BLaER1 treated with 17β-estradiol and CSF1 and Interleukin-3, amounts not matched to agents 10 nM and 100 nM (cell line): ENCODE results near the gene BTBD9.
A peak's percentile ranks its signal among the peaks of the same experiment; 100 is the strongest.

Experiments
- H3K27ac ChIP-seq, 11 experiments: shearing (Covaris generic); formaldehyde crosslinking; 2 replicates each; pipeline ENCODE4 v1.8.1; 2022
- H3K27me3 ChIP-seq, 11 experiments: shearing (Covaris generic); formaldehyde crosslinking; 2 replicates each; pipeline ENCODE4 v1.8.1; 2022
- H3K36me3 ChIP-seq, 11 experiments: shearing (Covaris generic); formaldehyde crosslinking; 2 replicates each; pipeline ENCODE4 v1.8.1; 2022
- H3K4me1 ChIP-seq, 10 experiments: shearing (Covaris generic); formaldehyde crosslinking; 2 replicates each; pipeline ENCODE4 v1.8.1; 2022
- H3K4me2 ChIP-seq, 11 experiments: shearing (Covaris generic); formaldehyde crosslinking; 2 replicates each; pipeline ENCODE4 v1.8.1; 2022
- H3K4me3 ChIP-seq, 10 experiments: shearing (Covaris generic); formaldehyde crosslinking; 2 replicates each; pipeline ENCODE4 v1.8.1; 2022
- H3K9ac ChIP-seq, 11 experiments: shearing (Covaris generic); formaldehyde crosslinking; 2 replicates each; pipeline ENCODE4 v1.8.1; 2022
- H3K9me3 ChIP-seq, 11 experiments: shearing (Covaris generic); formaldehyde crosslinking; replicated peaks in 1 of 11; 2 replicates each; pipeline ENCODE4 v1.8.1; 2022
- H4K20me1 ChIP-seq, 11 experiments: shearing (Covaris generic); formaldehyde crosslinking; 2 replicates each; pipeline ENCODE4 v1.8.1; 2022
- Cebpa-rat ChIP-seq, 11 experiments: shearing (Covaris generic); IDR thresholded peaks; 2 replicates each; pipeline ENCODE4 v1.8.1; 2022

Gene BTBD9

DNA sequence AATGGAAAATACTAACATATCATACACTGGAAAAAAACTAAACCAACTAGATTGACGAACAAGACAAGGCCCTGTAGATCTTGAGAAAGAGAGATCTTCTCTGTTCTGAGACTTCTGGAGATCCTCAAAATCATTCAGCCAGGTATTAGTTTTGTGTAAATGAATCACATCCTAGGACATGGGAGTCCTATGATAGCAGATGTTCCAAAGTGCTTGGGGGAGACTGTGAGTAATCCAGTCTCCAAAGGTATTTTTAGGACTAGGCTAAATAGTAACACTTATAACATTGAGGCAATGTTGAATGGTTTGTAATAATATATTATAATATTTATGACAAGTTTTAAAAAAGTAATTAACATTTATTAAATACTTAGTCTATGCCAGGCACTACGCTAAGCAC, 275.0 kb downstream of the BTBD9 start:
- Histone ChIP-seq H3K9me3 (no peaks in the 10 kb centered on the region), H3K4me1 (no peaks in the 10 kb centered on the region), H3K27me3 (no peaks in the 10 kb centered on the region), H3K4me2 (no peak overlapping the region), H3K27ac (no peak overlapping the region), H3K4me3 (no peak overlapping the region), H3K36me3 (no peaks in the 10 kb centered on the region), H3K9ac (no peak overlapping the region), H4K20me1 (no peaks in the 10 kb centered on the region)
- TF ChIP-seq Cebpa-rat (IDR thresholded peaks at IDR 0.05), result no peak

DNA sequence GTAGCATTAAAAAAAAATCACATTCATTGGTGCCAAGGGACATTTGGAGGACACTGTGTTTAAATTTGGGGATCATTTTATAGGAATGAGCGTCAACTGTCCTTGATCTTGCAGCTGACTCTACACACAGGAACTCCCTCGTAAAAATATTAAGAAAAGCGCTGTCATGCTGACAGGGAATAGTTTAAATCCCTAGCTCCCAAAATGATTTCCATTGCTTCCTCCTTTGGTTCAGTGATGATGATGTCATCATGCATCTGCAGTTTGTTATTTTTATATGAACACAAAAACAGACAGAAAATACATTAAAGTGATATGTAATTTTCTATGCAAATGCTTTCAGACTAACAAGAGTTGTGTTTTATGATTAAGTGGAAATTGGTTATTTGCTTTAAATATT, 275.6 kb downstream of the BTBD9 start:
- H3K27me3 ChIP-seq, result no peaks in the 10 kb centered on the region
- no peak for TF ChIP-seq Cebpa-rat (IDR thresholded peaks at IDR 0.05)
- no peaks in the 10 kb centered on the region for H3K9me3 ChIP-seq
- no peak overlapping the region for H3K9ac ChIP-seq
- H3K4me2 ChIP-seq, result no peak overlapping the region
- no peaks in the 10 kb centered on the region for H4K20me1 ChIP-seq
- no peak overlapping the region for H3K27ac ChIP-seq
- H3K4me1 ChIP-seq, result no peaks in the 10 kb centered on the region
- H3K4me3 ChIP-seq, result no peak overlapping the region
- H3K36me3 ChIP-seq, result no peaks in the 10 kb centered on the region

DNA sequence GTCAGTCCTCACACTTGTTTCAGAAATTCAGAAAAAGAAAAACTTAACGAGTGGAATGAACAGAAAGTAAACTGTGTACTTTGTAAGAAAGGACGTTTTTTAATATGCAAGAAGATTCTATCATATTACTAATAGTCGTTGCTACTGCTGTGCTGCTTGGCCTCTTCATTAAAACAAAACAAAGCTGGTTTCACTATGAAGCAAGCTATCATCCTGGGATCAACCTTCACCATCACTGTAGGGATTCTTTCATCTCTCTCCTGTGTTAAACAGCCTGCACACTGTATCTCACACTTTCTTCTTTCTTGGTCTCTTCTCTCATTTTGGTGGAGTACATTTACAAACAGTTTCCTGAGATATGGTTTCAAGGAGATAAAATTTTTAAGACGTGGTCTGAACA, 284.2 kb downstream of the BTBD9 start:
- H3K27ac ChIP-seq, result no peak overlapping the region
- H3K4me3 ChIP-seq, result no peak overlapping the region
- H4K20me1 ChIP-seq, result peaks cover 0 to 4% (median 0%) of the 10 kb centered on the region in 11 experiments; a peak in 2 of 22 replicates
- H3K9ac ChIP-seq, result no peak overlapping the region
- no peaks in the 10 kb centered on the region for H3K27me3 ChIP-seq
- H3K4me2 ChIP-seq, result 0 out of 22 replicates have a peak overlapping the region, but pooled peaks of 1 of the 11 experiments have one; percentile 76
- no peak for TF ChIP-seq Cebpa-rat (IDR thresholded peaks at IDR 0.05)
- peaks cover 0 to 26% (median 15%) of the 10 kb centered on the region in 10 experiments; a peak in 12 of 20 replicates for H3K4me1 ChIP-seq
- no peaks in the 10 kb centered on the region for H3K9me3 ChIP-seq
- no peaks in the 10 kb centered on the region for H3K36me3 ChIP-seq

DNA sequence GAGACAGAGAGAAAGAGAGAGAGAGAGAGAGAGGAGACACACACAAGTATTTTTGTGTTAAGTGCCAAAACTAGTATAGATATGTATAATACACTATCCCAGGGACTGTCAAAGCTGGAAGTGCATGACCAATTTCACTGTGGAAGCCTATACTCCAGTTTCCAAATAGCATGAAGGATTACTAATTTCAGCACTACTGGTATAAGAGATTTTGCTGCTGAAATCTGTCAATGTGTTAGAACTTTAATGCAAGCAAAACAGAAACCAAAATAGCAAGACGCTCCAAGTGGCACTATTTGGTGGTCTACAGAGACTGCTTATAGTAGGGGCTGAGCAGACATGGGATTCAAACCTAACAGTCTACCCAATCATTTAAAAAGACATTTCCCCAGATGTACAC, 284.8 kb downstream of the BTBD9 start:
- Histone ChIP-seq H3K4me1 (peaks cover 0 to 26% (median 15%) of the 10 kb centered on the region in 10 experiments; a peak in 12 of 20 replicates), H3K27ac (0 out of 22 replicates have a peak overlapping the region, but pooled peaks of 1 of the 11 experiments have one; percentile 6), H4K20me1 (peaks cover 0 to 4% (median 0%) of the 10 kb centered on the region in 11 experiments; a peak in 2 of 22 replicates), H3K27me3 (no peaks in the 10 kb centered on the region), H3K36me3 (no peaks in the 10 kb centered on the region), H3K9me3 (no peaks in the 10 kb centered on the region), H3K4me3 (no peak overlapping the region), H3K4me2 (peak overlapping the region in 4 of 11 experiments; percentile 48 to 76 (median 63); a peak in 7 of 22 replicates), H3K9ac (no peak overlapping the region)
- no peak for TF ChIP-seq Cebpa-rat (IDR thresholded peaks at IDR 0.05)

DNA sequence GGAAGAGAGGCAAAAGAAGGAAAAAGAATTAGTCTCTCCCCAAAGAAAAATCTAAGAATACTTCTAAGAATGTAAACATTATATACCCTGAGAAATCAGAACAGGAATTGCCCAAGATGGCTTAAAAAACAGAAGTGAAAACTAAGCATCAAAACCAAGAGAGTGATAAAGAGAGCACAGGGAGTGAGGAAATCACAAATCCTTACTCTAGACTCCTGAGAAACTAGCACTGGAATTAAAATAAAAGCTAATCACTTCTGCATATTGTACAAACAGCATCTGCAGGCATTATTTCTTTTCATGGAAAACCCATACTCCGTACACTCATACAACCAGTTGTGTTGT, 285.7 kb downstream of the BTBD9 start:
- Histone ChIP-seq H3K4me2 (peak overlapping the region in 7 of 11 experiments; percentile 5 to 76 (median 48); a peak in 11 of 22 replicates), H3K9me3 (no peaks in the 10 kb centered on the region), H3K9ac (peak overlapping the region in 2 of 11 experiments; percentile 22 to 25; a peak in 1 of 22 replicates), H3K4me1 (peaks cover 0 to 26% (median 15%) of the 10 kb centered on the region in 10 experiments; a peak in 12 of 20 replicates), H4K20me1 (peaks cover 0 to 4% (median 0%) of the 10 kb centered on the region in 11 experiments; a peak in 3 of 22 replicates), H3K4me3 (no peak overlapping the region), H3K27ac (peak overlapping the region in 5 of 11 experiments; percentile 13 to 72 (median 59); a peak in 9 of 22 replicates), H3K36me3 (no peaks in the 10 kb centered on the region), H3K27me3 (no peaks in the 10 kb centered on the region)
- TF ChIP-seq Cebpa-rat (IDR thresholded peaks at IDR 0.05), result peak in 2 of 11 experiments; percentile 39 to 54; a peak in 1 of 22 replicates

DNA sequence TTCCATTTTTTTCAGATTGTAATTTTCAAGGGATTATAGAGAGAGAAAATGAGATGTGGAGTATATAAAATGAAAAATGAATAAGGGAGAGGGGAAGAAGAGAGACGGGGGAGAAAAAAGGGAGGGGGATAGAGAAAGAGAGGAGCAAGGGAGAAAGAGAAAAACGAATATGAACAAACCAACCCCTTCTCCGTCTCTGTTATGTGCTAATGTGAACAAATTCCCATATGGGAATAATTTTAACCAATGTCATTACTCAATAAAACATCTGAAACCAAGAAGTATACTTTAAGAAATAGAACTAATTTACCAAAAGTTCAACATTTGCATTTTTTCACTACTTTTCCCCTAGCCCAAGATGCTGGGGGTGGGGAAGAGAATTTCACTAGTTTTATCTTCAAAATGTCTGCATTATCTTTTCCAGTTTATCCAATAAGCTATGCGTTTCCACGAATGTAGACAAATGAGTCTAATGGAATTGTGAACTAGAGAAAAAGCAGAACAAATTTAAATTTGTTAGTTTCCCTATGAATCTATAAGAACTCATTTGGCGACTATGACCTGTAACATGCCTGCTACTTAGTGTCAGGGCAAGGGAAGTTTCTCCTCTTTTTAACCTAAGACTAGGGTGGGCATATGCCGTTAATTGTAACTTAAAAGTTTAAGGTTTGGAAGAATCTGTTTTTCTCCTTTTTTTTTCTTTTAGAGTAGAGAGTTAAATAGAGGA, 286.3 kb downstream of the BTBD9 start:
- H3K4me3 ChIP-seq, result no peak overlapping the region
- H3K27me3 ChIP-seq, result no peaks in the 10 kb centered on the region
- H3K9ac ChIP-seq, result peak overlapping the region in 2 of 11 experiments; percentile 22 to 25; a peak in 1 of 22 replicates
- peak overlapping the region in 5 of 11 experiments; percentile 13 to 72 (median 59); a peak in 10 of 22 replicates for H3K27ac ChIP-seq
- no peak for TF ChIP-seq Cebpa-rat (IDR thresholded peaks at IDR 0.05)
- no peaks in the 10 kb centered on the region for H3K36me3 ChIP-seq
- H3K4me2 ChIP-seq, result peak overlapping the region in 7 of 11 experiments; percentile 5 to 76 (median 48); a peak in 10 of 22 replicates
- H3K9me3 ChIP-seq, result no peaks in the 10 kb centered on the region
- H4K20me1 ChIP-seq, result peaks cover 0 to 4% (median 0%) of the 10 kb centered on the region in 11 experiments; a peak in 3 of 22 replicates
- peaks cover 0 to 26% (median 15%) of the 10 kb centered on the region in 10 experiments; a peak in 12 of 20 replicates for H3K4me1 ChIP-seq

DNA sequence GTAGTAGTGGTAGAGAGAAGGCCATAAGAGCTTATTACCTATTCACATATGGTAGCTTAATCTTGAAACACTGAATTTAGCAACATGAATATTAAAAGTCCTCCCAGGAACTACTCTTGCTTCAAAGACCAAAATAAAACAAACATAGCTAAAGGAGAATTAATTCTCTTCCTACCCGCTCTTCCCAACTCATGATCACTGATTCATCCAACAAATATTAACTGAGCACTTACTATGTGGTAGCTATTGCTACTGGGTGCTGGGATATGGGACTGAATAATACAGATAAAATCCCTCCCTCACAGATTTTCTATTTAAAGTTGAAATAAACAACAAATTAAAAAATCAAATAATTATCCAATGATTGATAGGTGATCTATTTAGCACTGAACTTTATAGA, 287.1 kb downstream of the BTBD9 start:
- no peaks in the 10 kb centered on the region for H3K9me3 ChIP-seq
- H3K27me3 ChIP-seq, result no peaks in the 10 kb centered on the region
- H3K4me1 ChIP-seq, result peaks cover 0 to 26% (median 15%) of the 10 kb centered on the region in 10 experiments; a peak in 12 of 20 replicates
- no peak overlapping the region for H3K4me3 ChIP-seq
- no peak overlapping the region for H3K9ac ChIP-seq
- no peaks in the 10 kb centered on the region for H3K36me3 ChIP-seq
- no peak overlapping the region for H3K27ac ChIP-seq
- peaks cover 0 to 4% (median 0%) of the 10 kb centered on the region in 11 experiments; a peak in 3 of 22 replicates for H4K20me1 ChIP-seq
- no peak overlapping the region for H3K4me2 ChIP-seq
- no peak for TF ChIP-seq Cebpa-rat (IDR thresholded peaks at IDR 0.05)

DNA sequence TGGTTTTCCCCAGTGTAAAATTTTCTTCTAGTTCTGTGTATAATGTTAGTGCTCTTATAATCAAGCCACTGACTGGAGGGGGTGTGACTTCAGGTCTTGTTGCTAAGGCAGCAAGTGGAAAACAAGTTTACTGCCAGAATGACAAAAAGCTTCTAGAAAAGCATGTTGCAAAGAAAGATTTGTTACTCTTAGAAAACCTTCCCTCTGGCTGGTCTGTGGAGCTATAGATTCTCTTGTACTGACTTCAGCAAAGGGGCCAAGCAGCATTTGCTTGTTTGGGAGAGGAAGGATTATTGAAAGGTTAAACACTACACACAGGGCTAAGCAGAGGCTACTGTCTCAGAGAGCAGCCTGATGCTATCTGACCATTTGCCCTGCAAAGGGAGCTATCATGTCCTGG, 288.8 kb downstream of the BTBD9 start:
- no peak overlapping the region for H3K4me2 ChIP-seq
- H3K9me3 ChIP-seq, result no peaks in the 10 kb centered on the region
- peaks cover 0 to 4% (median 0%) of the 10 kb centered on the region in 11 experiments; a peak in 3 of 22 replicates for H4K20me1 ChIP-seq
- H3K4me3 ChIP-seq, result no peak overlapping the region
- no peak overlapping the region for H3K27ac ChIP-seq
- no peak overlapping the region for H3K9ac ChIP-seq
- no peak for TF ChIP-seq Cebpa-rat (IDR thresholded peaks at IDR 0.05)
- no peaks in the 10 kb centered on the region for H3K36me3 ChIP-seq
- H3K27me3 ChIP-seq, result no peaks in the 10 kb centered on the region
- peaks cover 0 to 26% (median 15%) of the 10 kb centered on the region in 10 experiments; a peak in 12 of 20 replicates for H3K4me1 ChIP-seq

DNA sequence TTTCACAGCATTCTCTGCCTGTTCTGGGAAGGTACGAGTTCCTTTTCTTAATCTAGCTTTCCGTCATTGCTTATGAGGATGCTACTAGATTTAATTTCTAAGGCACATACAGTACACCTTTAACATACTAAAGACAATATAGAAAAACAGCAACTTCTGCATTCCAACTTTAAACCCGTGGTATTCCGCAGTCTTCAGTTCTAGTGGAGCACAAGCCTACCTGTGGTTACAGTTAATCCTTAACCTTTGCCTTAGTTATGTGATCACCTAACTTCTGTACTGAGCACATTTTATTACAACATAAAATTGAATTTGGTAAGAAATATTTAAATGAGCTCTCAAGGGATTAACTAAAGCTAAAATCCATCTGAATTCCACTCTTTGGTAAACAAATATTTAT, 289.5 kb downstream of the BTBD9 start:
- H4K20me1 ChIP-seq, result peaks cover 0 to 4% (median 0%) of the 10 kb centered on the region in 11 experiments; a peak in 3 of 22 replicates
- no peak overlapping the region for H3K9ac ChIP-seq
- H3K4me2 ChIP-seq, result no peak overlapping the region
- no peaks in the 10 kb centered on the region for H3K36me3 ChIP-seq
- H3K27ac ChIP-seq, result no peak overlapping the region
- no peaks in the 10 kb centered on the region for H3K27me3 ChIP-seq
- H3K4me1 ChIP-seq, result peaks cover 0 to 25% (median 15%) of the 10 kb centered on the region in 10 experiments; a peak in 12 of 20 replicates
- no peaks in the 10 kb centered on the region for H3K9me3 ChIP-seq
- H3K4me3 ChIP-seq, result no peak overlapping the region
- no peak for TF ChIP-seq Cebpa-rat (IDR thresholded peaks at IDR 0.05)
